ENCODE results near the gene TMEM91. TPM values are rescaled to one million over a fixed set of nuclear protein-coding genes. Genes with fewer than 3 reads are reported as not detected.

The TMEM91 gene
- total and polyA plus RNA-seq, 9 of the 15 experiments (the other 6 are each of a cell fraction or from before 2014, with no cell fraction given), result 1.2 to 5.2 (median 2.7) TPM

GRCh38 chr19:41353466-41354342 is 22.6 kb upstream of the TMEM91 start, which contains the start of gene TGFB1 (continued):
- TF ChIP-seq TFE3 (CRISPR knock-in tag; IDR thresholded peaks at IDR 0.05) (no peak), ZNF124 (CRISPR knock-in tag; IDR thresholded peaks at IDR 0.05) (no peak), ETV1 (tag; conservative IDR thresholded peaks at IDR 0.05; ENCODE audit: low read depth) (no peak), ZC3H11A (IDR thresholded peaks at IDR 0.05; ENCODE audit: low read depth, low read length) (no peak), ZNF583 (CRISPR knock-in tag; IDR thresholded peaks at IDR 0.05) (no peak), ZNF224 (CRISPR knock-in tag; IDR thresholded peaks at IDR 0.05) (no peak), CREBBP (IDR thresholded peaks at IDR 0.05; ENCODE audit: low read depth, low read length) (no peak), MYC (IDR thresholded peaks at IDR 0.05; ENCODE audit: low read depth, low read length) (peak; percentile 53; the same call in 1 of the 2 replicates), MYC (CRISPR knock-in tag; IDR thresholded peaks at IDR 0.05; ENCODE audit: borderline replicate concordance, low read depth) (no peak), E4F1 (CRISPR knock-in tag; IDR thresholded peaks at IDR 0.05; ENCODE audit: borderline replicate concordance) (no peak), CBFA2T3 (IDR thresholded peaks at IDR 0.05) (no peak), SIRT6 (IDR thresholded peaks at IDR 0.05; ENCODE audit: low read depth, low read length) (no peak), ZNF740 (CRISPR knock-in tag; IDR thresholded peaks at IDR 0.05) (no peak), ZNF740 (tag; IDR thresholded peaks at IDR 0.05) (peak in 1 of 2 experiments; percentile 92; a peak in 2 of 4 replicates), ZSCAN32 (CRISPR knock-in tag; IDR thresholded peaks at IDR 0.05) (no peak), ZNF445 (CRISPR knock-in tag; IDR thresholded peaks at IDR 0.05; ENCODE audit: low read depth) (no peak), MEF2A (IDR thresholded peaks at IDR 0.05; ENCODE audit: control insufficient read depth, low read depth, low read length) (no peak), ZBTB12 (CRISPR knock-in tag; IDR thresholded peaks at IDR 0.05) (no peak), ATF4 (CRISPR knock-in tag; IDR thresholded peaks at IDR 0.05) (no peak), ZSCAN29 (IDR thresholded peaks at IDR 0.05) (no peak)

All from K562 (cell line).